GM12801 (cell line): ENCODE measurements around the gene DSCAM.

Experiments used
- TF ChIP-seq, protein P1 (sequence below): IDR thresholded peaks from one replicate; pipeline ENCODE4 v1.5.1; 2011; ENCODE audit warnings: control low read depth; ENCODE audit not compliant: insufficient read length; ENCODE audit errors: extremely low read depth

DSCAM gene

DNA sequence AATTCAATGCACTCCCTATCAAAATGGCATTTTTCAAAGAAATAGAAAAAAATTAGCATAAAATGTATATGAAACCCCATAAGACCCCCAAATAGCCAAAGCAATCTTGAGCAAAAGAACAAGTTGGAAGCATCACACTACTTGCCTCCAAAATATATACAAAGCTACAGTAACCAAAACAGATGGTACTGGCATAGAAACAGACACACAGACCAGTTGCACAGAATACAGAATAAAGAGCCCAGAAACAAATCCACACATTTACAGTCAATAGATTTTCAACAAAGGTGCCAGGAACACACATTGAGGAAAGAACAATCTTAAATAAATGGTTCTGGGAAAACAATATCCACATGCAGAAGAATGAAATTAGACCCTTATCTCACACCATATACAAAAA lies 350.8 kb downstream of the DSCAM start:
- TF ChIP-seq, protein P1, sequence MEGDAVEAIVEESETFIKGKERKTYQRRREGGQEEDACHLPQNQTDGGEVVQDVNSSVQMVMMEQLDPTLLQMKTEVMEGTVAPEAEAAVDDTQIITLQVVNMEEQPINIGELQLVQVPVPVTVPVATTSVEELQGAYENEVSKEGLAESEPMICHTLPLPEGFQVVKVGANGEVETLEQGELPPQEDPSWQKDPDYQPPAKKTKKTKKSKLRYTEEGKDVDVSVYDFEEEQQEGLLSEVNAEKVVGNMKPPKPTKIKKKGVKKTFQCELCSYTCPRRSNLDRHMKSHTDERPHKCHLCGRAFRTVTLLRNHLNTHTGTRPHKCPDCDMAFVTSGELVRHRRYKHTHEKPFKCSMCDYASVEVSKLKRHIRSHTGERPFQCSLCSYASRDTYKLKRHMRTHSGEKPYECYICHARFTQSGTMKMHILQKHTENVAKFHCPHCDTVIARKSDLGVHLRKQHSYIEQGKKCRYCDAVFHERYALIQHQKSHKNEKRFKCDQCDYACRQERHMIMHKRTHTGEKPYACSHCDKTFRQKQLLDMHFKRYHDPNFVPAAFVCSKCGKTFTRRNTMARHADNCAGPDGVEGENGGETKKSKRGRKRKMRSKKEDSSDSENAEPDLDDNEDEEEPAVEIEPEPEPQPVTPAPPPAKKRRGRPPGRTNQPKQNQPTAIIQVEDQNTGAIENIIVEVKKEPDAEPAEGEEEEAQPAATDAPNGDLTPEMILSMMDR, result no peak

GRCh38 chr21:40490408-40490807 lies 356.6 kb downstream of the DSCAM start:
- TF ChIP-seq, protein P1, result no peak

- TF ChIP-seq, protein P1, result no peak
Observed at GRCh38 chr21:40489001-40489400, 358.0 kb downstream of the DSCAM start.

GRCh38 chr21:40481764-40482163 lies 365.2 kb downstream of the DSCAM start:
- TF ChIP-seq, protein P1, result no peak

- TF ChIP-seq, protein P1, result no peak
Observed at GRCh38 chr21:40474513-40474912, 372.4 kb downstream of the DSCAM start.

- TF ChIP-seq, protein P1, result no peak
Observed at GRCh38 chr21:40472013-40472412, 374.9 kb downstream of the DSCAM start.

- TF ChIP-seq, protein P1, result no peak
Observed at GRCh38 chr21:40471103-40471502, 375.9 kb downstream of the DSCAM start.
